Memory B cell (primary cell): Measurements from ENCODE around the gene SFMBT1.
"Not testable (repeated sequence)": the region's sequence is repeated elsewhere in the genome, so short reads cannot be mapped to it uniquely, and the experiment has no call there.

ENCODE experiments used
- ATAC-seq: fragments of 150-1000 bp; cut with Tn5 transposase; 2 replicates; pipeline ENCODE4 v1.10.0; 2021; ENCODE audit warnings: low read depth, mild to moderate bottlenecking, moderate library complexity
- DNase-seq, 2 donors: peaks; one replicate each; pipeline ENCODE4 v3.0.0; 2022; ENCODE audit warnings: low spot score in 2 of 2
- H3K27ac Mint-ChIP-seq: one replicate; pipeline ENCODE4 v1.8.0; 2022; ENCODE audit warnings: mild to moderate bottlenecking, moderate library complexity, mixed read lengths
- H3K27me3 Mint-ChIP-seq: one replicate; pipeline ENCODE4 v1.8.0; 2022; ENCODE audit warnings: mixed read lengths
- H3K36me3 Mint-ChIP-seq: one replicate; pipeline ENCODE4 v1.8.0; 2022; ENCODE audit warnings: mild to moderate bottlenecking, mixed read lengths
- H3K4me1 Mint-ChIP-seq: one replicate; pipeline ENCODE4 v1.8.0; 2022; ENCODE audit warnings: mixed read lengths
- H3K4me3 Mint-ChIP-seq: one replicate; pipeline ENCODE4 v1.8.0; 2022; ENCODE audit warnings: mild to moderate bottlenecking, moderate library complexity, mixed read lengths
- H3K9me3 Mint-ChIP-seq: one replicate; pipeline ENCODE4 v1.8.0; 2022; ENCODE audit warnings: mixed read lengths

The SFMBT1 gene

GRCh38 chr3:53038679-53039375 lies 7.0 kb downstream of the SFMBT1 start:
- Mint-ChIP-seq H3K9me3 (no peaks in the 10 kb centered on the region), H3K4me3 (no peak overlapping the region), H3K4me1 (peaks cover 35% of the 10 kb centered on the region), H3K27ac (no peak overlapping the region), H3K36me3 (peaks cover 8% of the 10 kb centered on the region), H3K27me3 (no peaks in the 10 kb centered on the region)
- ATAC-seq (no peak), DNase-seq (no peak)

- Mint-ChIP-seq H3K36me3 (peaks cover 8% of the 10 kb centered on the region), H3K27ac (peak overlapping the region; percentile 9), H3K27me3 (no peaks in the 10 kb centered on the region), H3K9me3 (no peaks in the 10 kb centered on the region), H3K4me3 (no peak overlapping the region), H3K4me1 (peaks cover 27% of the 10 kb centered on the region)
- DNase-seq, result no peak
- no peak for ATAC-seq
These were observed 9.9 kb downstream of the SFMBT1 start for GRCh38 chr3:53035825-53036619.

GRCh38 chr3:53035018-53035417 lies 10.9 kb downstream of the SFMBT1 start:
- H3K9me3 Mint-ChIP-seq, ATAC-seq, H3K4me3 Mint-ChIP-seq, DNase-seq, H3K27ac Mint-ChIP-seq, H3K36me3 Mint-ChIP-seq, H3K27me3 Mint-ChIP-seq: not testable (repeated sequence)
- H3K4me1 Mint-ChIP-seq, result peaks cover 25% of the 10 kb centered on the region

GRCh38 chr3:53034411-53034810 lies 11.5 kb downstream of the SFMBT1 start:
- H3K27ac Mint-ChIP-seq, H3K36me3 Mint-ChIP-seq, ATAC-seq, H3K27me3 Mint-ChIP-seq, H3K4me3 Mint-ChIP-seq, DNase-seq, H3K9me3 Mint-ChIP-seq: not testable (repeated sequence)
- H3K4me1 Mint-ChIP-seq, result peaks cover 23% of the 10 kb centered on the region

- peaks cover 2% of the 10 kb centered on the region for H3K36me3 Mint-ChIP-seq
- peaks cover 11% of the 10 kb centered on the region for H3K4me1 Mint-ChIP-seq
- ATAC-seq (no peak), DNase-seq (no peak)
- H3K27ac Mint-ChIP-seq, result no peak overlapping the region
- no peak overlapping the region for H3K4me3 Mint-ChIP-seq
- H3K27me3 Mint-ChIP-seq, result no peaks in the 10 kb centered on the region
- H3K9me3 Mint-ChIP-seq, result no peaks in the 10 kb centered on the region
These were observed 13.3 kb downstream of the SFMBT1 start for GRCh38 chr3:53032609-53033008.

GRCh38 chr3:53030619-53031449 lies 15.0 kb downstream of the SFMBT1 start:
- no peaks in the 10 kb centered on the region for H3K36me3 Mint-ChIP-seq
- peak overlapping the region; percentile 47 for H3K4me3 Mint-ChIP-seq
- no peaks in the 10 kb centered on the region for H3K9me3 Mint-ChIP-seq
- DNase-seq, result peak in 1 of 2 donors; percentile 9
- no peaks in the 10 kb centered on the region for H3K27me3 Mint-ChIP-seq
- peak overlapping the region; percentile 29 for H3K27ac Mint-ChIP-seq
- peak; percentile 84 for ATAC-seq
- H3K4me1 Mint-ChIP-seq, result peaks cover 9% of the 10 kb centered on the region

GRCh38 chr3:53028641-53029040 lies 17.2 kb downstream of the SFMBT1 start:
- ATAC-seq (no peak), DNase-seq (no peak)
- H3K9me3 Mint-ChIP-seq, result no peaks in the 10 kb centered on the region
- H3K27me3 Mint-ChIP-seq, result no peaks in the 10 kb centered on the region
- peaks cover 5% of the 10 kb centered on the region for H3K36me3 Mint-ChIP-seq
- H3K4me3 Mint-ChIP-seq, result no peak overlapping the region
- H3K27ac Mint-ChIP-seq, result no peak overlapping the region
- H3K4me1 Mint-ChIP-seq, result peaks cover 17% of the 10 kb centered on the region

- no peaks in the 10 kb centered on the region for H3K9me3 Mint-ChIP-seq
- H3K4me1 Mint-ChIP-seq, result peaks cover 17% of the 10 kb centered on the region
- H3K27me3 Mint-ChIP-seq, result no peaks in the 10 kb centered on the region
- no peak for DNase-seq
- no peak overlapping the region for H3K27ac Mint-ChIP-seq
- peaks cover 8% of the 10 kb centered on the region for H3K36me3 Mint-ChIP-seq
- no peak for ATAC-seq
- H3K4me3 Mint-ChIP-seq, result no peak overlapping the region
These were observed 18.5 kb downstream of the SFMBT1 start for GRCh38 chr3:53027254-53027844.

- Mint-ChIP-seq H3K4me1 (peaks cover 16% of the 10 kb centered on the region), H3K9me3 (no peaks in the 10 kb centered on the region), H3K27ac (no peak overlapping the region), H3K27me3 (no peaks in the 10 kb centered on the region), H3K4me3 (no peak overlapping the region), H3K36me3 (peaks cover 9% of the 10 kb centered on the region)
- ATAC-seq (peak; percentile 39), DNase-seq (no peak)
These were observed 19.3 kb downstream of the SFMBT1 start for GRCh38 chr3:53026382-53027162.

- Mint-ChIP-seq H3K27me3 (no peaks in the 10 kb centered on the region), H3K4me1 (peaks cover 16% of the 10 kb centered on the region), H3K27ac (no peak overlapping the region), H3K36me3 (peaks cover 9% of the 10 kb centered on the region), H3K9me3 (no peaks in the 10 kb centered on the region), H3K4me3 (no peak overlapping the region)
- ATAC-seq (no peak), DNase-seq (no peak)
These were observed 21.6 kb downstream of the SFMBT1 start for GRCh38 chr3:53024315-53024714.

GRCh38 chr3:53023072-53023823 lies 22.6 kb downstream of the SFMBT1 start:
- no peak overlapping the region for H3K4me3 Mint-ChIP-seq
- ATAC-seq (no peak), DNase-seq (no peak)
- H3K27ac Mint-ChIP-seq, result peak overlapping the region; percentile 31
- H3K36me3 Mint-ChIP-seq, result peaks cover 9% of the 10 kb centered on the region
- H3K27me3 Mint-ChIP-seq, result no peaks in the 10 kb centered on the region
- no peaks in the 10 kb centered on the region for H3K9me3 Mint-ChIP-seq
- H3K4me1 Mint-ChIP-seq, result peaks cover 22% of the 10 kb centered on the region

GRCh38 chr3:53022647-53023046 lies 23.2 kb downstream of the SFMBT1 start:
- peaks cover 9% of the 10 kb centered on the region for H3K36me3 Mint-ChIP-seq
- H3K4me1 Mint-ChIP-seq, result peaks cover 28% of the 10 kb centered on the region
- peak overlapping the region; percentile 31 for H3K27ac Mint-ChIP-seq
- DNase-seq, result no peak
- no peaks in the 10 kb centered on the region for H3K9me3 Mint-ChIP-seq
- H3K27me3 Mint-ChIP-seq, result no peaks in the 10 kb centered on the region
- ATAC-seq, result no peak
- H3K4me3 Mint-ChIP-seq, result no peak overlapping the region

- ATAC-seq (no peak), DNase-seq (no peak)
- H3K4me1 Mint-ChIP-seq, result peaks cover 27% of the 10 kb centered on the region
These were observed 29.6 kb downstream of the SFMBT1 start for GRCh38 chr3:53016236-53016635.

More at GRCh38 chr3:53016236-53016635, 29.6 kb downstream of the SFMBT1 start:
- Mint-ChIP-seq H3K36me3 (peaks cover 4% of the 10 kb centered on the region), H3K27me3 (no peaks in the 10 kb centered on the region), H3K27ac (no peak overlapping the region), H3K4me3 (no peak overlapping the region), H3K9me3 (no peaks in the 10 kb centered on the region)
